K562 (cell line): Measurements from ENCODE around the gene STOM.

Source experiments
- ARHGAP35 ChIP-seq: fragments of 450-650 bp; IDR thresholded peaks from 2 replicates; pipeline ENCODE4 v1.6.1; 2018; ENCODE audit not compliant: partially characterized antibody
- CEBPB ChIP-seq: fragments of 450-650 bp; IDR thresholded peaks from 2 replicates; pipeline ENCODE4 v1.6.1; 2016; ENCODE audit warnings: missing genetic modification characterization, missing compliant biosample characterization
- ETV6 ChIP-seq, 3 experiments: fragments of 150-350 bp in 1 of 3; sonication (generic) in 1 of 3; formaldehyde crosslinking in 1 of 3; IDR thresholded peaks; 2 replicates each; pipeline versions ENCODE4 v1.6.1 to v1.8.0; 2014 to 2022; ENCODE audit warnings: borderline replicate concordance in 2 of 3, low read depth in 2 of 3, antibody characterized with exemption in 1 of 3, low read length in 1 of 3, mild to moderate bottlenecking in 1 of 3, missing genetic modification reagents in 1 of 3

DNA sequence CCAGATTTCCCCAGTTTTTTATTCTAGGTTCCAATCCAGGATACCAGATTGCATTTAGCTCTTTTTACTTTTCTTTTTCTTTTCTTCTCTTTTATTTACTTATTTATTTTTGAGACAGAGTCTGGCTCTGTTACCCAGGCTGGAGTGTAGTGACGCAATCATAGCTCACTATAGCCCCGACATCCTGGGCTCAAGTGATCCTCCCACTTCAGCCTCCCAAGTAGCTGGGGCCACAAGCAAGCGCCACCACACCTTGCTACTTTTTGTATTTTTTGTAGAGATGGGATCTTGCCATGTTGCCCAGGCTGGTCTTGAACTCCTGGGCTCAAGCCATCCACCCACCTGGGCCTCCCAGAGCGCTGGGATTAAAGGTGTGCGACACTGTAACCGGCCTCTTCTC lies 53.7 kb downstream of the STOM start:
- TF ChIP-seq ETV6 (IDR thresholded peaks at IDR 0.05; ENCODE audit: borderline replicate concordance in 1 of 2, low read depth in 2 of 2, low read length in 1 of 2) (no peak), ETV6 (CRISPR knock-in tag; IDR thresholded peaks at IDR 0.05; ENCODE audit: borderline replicate concordance) (no peak), ARHGAP35 (no peak), CEBPB (tag) (peak; percentile 66)
